HCT116 (cell line): Measurements from ENCODE around the gene RAB40C.

Experiments used
- EZH2 ChIP-seq: fragments of 200-600 bp; sonication (generic); IDR thresholded peaks from 2 replicates; pipeline ENCODE4 v1.6.1; 2017; ENCODE audit warnings: antibody characterized with exemption, mixed run types
- SP1 ChIP-seq: IDR thresholded peaks from 2 replicates; pipeline ENCODE4 v1.6.1; 2012; ENCODE audit warnings: low read depth

- TF ChIP-seq EZH2 (no peak), SP1 (no peak)
Measured at GRCh38 chr16:591231-591630, 1.4 kb downstream of the RAB40C start.
